Cerebellar nuclear complex (tissue), 1 donor: ENCODE measurements around the gene DPP6.
"Not testable (repeated sequence)": the region's sequence is repeated elsewhere in the genome, so short reads cannot be mapped to it uniquely, and the experiment has no call there.

Experiments used
- DNase-seq, 2 experiments: peaks; one replicate each; lab custom pipeline; 2025; lab: John Stamatoyannopoulos, UW

DPP6 gene

DNA sequence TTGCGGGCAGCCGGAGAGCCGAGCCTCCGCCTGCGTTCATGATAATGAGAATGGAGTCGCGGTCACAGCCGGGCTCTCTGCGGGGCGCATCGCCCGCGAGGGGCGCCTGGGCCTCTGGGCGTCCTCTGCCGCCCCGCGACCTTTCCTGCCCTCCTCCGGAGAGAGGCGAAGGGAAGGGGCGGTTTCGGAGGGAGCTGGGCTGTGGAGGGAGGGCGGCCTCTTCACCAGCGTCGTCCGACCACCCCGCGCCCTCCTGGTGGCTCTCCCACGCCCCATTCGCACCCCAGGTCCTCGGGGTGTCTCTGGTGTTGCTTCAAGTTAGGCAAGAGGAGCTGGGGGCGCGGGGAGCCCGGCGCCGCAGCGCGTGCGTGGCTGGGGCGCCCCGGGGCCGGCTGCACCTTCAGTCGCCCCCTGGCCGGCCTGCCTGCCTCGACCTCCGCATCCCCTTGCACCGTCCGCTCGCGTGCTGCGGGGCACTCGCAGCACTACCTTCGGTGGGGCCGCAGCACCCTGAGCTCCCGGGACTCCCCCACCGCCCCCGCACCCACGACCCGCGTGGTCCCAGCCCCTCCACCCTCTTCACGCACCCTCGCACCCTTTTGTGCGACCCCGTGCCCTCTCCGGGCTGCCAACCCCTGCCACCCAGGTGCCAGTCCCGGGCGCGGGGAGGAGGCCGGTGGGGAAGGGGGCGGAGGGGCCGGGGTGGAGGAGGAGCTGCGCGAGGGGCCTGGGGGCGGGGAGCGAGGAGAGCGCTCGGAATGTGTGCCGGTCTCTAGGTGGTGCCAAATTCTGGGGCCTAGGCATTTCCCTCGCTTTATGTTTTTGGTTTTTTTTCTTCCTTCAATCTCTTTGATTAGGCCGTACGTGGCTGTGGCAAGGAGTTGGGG is at the start of gene DPP6:
DPP6 (plus strand) TSS at position 756 of the 887 bp plus-strand sequence.
- DNase-seq, result not testable (repeated sequence)

DNA sequence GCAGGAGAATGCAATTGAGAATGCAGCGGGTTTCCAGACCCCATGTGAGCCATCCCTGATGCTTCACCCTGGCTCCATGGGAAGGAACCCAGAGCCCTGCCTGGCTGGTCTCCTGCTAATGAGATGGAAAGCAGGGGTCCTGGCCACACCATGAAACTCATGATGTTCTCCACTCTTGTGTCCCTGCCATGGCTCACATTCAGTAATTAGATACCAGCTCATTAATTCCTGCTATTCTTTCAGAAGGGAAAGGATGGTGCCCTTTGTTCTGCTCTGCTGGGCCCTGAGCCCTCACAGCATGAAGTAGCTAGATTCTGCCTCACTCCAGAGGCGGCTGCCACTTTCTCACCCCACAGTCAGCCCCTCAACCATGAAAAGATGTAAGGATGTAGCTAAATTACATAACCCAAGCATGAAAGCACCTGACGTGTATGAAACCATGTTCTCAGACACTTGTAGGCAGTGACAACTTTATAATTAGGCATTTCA is 42.7 kb upstream of the DPP6 start:
- peak; percentile 5 to 26 for DNase-seq

GRCh38 chr7:154010726-154011568 is 41.3 kb upstream of the DPP6 start:
- not testable (repeated sequence) for DNase-seq

- not testable (repeated sequence) for DNase-seq
These were observed 39.4 kb upstream of the DPP6 start for GRCh38 chr7:154012800-154013199.

GRCh38 chr7:154015636-154016035 is 36.6 kb upstream of the DPP6 start:
- DNase-seq, result not testable (repeated sequence)

DNA sequence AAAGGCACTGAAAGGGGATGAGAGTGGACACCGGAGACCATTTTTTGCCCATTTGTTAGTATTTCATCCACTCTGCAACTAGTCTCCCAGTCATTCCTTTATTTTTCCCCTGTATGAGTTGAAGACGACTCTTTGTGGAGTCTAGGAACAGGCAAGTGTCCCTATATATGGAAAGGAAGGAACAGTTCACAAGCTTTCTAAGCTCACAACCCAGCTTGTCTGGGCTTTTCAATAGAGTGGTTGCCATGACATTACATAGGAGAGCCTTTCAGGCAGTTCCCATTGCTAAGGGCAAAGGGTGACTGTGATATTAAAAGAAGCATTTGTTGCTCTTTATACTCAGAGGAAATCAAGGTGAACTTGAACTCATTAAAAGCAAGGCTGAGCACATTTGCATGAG is 33.8 kb upstream of the DPP6 start:
- not testable (repeated sequence) for DNase-seq

- not testable (repeated sequence) for DNase-seq
These were observed 24.4 kb upstream of the DPP6 start for GRCh38 chr7:154027805-154028204.

DNA sequence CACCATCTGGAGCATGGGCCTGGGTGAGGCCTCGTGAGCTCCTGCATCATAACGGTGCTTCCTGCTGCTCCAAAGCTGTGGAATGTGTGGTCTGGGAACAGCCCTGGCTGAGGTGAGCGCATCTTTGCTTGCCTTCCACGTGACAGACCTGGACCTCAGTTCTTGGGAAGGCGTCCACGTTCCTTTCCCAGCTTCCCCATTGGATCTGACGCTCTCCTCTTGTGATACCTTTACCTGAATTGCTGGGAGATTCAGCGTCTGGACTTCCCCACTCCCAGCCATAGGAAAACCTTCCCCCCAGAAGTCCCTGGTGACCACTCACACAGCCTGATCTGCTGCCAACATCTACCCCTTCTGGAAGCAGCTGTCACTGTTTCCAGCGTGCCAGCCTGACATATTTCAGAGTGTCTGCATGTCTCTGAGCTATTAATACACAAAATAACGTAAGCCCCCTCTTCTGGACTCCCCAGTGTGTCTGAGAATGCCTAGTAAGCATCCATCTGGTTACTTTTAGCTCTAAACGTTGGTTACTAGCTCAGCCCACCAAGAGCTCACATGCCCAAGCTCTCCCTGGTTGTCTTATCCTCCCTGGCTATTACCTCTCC is 21.6 kb upstream of the DPP6 start:
- not testable (repeated sequence) for DNase-seq

- not testable (repeated sequence) for DNase-seq
These were observed 12.6 kb upstream of the DPP6 start for GRCh38 chr7:154039466-154040165.

GRCh38 chr7:154050394-154050793 is 1.8 kb upstream of the DPP6 start:
- not testable (repeated sequence) for DNase-seq

GRCh38 chr7:154051006-154051642 is 1.1 kb upstream of the DPP6 start:
- not testable (repeated sequence) for DNase-seq

DNA sequence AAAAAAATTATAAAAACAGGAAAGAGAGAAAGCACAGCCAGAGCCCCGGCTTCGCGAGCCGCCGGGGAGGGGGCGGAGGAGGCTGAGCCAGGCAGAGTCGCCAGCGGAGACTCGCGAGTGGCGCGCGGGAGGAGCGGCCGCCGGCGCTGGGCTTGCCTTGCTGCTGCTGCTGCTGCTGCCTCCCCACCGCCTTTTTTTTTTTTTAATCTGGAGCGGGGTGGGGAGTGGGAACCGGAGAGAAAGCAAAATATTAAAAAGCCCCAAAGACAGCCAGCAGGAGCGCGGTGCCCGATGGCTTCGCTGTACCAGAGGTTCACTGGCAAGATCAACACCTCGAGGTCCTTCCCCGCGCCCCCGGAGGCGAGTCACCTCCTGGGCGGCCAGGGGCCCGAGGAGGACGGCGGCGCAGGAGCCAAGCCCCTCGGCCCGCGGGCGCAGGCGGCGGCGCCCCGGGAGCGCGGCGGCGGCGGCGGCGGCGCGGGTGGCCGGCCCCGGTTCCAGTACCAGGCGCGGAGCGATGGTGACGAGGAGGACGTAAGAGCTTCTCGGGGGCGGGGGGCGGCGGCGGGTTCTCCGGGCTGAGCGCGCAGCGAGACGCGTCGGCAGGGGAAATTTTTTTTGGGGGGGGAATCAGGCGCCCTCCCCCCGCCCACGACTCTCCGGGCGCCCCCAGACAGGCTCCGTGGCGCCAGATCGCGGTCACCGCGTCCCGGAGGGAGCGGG is 493 bp downstream of the DPP6 start:
- DNase-seq, result not testable (repeated sequence)

DNA sequence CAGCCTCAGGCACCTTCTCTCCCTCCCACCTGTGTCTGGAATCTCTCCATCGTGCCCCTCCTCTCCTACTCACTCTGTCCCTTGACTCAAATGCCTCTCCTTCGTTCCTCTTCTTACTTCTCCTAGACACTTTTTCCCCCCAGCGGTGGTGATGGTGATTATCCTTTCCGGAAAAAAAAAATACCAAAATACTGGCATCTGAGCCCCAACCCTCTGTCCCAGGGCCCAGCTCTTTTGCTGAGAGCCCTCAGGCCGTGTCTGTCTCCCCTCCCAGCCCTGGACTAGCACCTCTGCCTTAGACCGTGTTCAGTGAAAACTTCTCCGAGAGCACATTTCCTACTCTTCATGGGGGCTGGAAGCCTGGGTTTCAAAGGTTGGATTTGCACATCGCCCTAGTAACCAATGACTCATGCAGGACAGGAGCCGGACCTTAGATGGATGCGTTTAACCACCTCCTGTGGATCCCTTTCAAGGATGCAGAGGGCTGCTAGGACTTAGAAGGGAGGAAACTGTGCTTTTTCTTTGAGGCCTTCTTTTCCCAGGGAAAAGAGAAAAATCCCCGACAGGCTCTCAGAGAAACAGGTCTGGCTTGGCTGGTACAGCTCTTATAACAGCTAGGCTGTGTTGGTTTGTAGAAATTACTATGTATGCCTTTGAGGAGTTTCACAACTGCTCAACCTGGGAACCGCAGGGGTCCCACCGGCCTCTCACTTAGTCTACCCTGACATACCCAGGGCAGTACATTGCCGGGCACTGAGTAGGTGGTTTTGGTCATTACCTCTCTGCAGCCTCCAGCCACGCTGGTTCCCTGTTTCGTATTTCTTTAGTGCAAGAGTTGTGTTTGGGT is 1.5 kb downstream of the DPP6 start:
- not testable (repeated sequence) for DNase-seq

DNA sequence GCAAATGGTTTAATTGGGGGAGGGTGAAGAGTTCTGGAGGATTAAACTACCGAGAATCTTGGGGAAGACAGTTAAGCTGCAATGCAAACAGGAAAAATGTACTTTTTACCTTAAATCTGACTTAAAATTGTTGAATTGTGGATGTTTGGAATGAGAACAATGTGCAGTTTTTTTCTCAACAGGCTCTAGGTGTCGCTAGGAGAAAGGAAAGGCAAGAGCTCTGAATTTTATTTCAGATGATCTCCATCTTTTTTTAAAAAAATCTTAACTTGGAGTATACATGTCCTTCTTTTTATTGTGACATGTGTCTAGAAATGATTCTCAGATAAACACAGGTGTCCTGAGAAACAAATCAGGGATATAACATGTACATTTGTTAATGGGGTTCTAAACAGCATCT is 2.5 kb downstream of the DPP6 start:
- DNase-seq, result not testable (repeated sequence)

DNA sequence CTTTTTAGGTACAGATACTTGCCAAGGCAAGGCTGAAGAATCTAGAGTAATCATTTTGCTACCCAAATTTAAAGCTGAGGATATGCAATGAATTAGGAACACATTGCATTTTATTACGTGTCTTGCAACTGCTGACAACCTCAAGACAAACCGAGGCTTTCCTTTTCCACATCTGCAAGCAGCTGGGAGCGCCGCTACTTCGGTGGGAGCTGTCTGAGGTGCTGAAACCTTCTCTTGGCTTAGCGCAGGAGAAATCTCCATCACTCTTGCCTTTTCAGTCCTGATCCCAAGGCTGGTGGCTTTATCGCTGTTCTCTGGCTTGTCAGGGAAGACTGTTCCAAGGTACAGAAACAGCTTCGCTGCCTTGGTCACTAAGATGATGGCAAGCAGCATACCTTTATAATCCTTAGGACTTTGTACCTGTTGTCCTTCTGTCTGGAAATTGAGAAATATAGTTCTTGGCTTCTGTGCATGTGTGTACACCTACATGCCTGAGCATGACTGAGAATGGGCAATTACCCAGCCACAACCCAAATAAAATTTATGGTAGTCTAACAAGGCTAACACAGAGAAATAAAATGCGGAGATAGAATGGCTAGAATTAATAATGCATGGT is 3.4 kb downstream of the DPP6 start:
- DNase-seq, result not testable (repeated sequence)

GRCh38 chr7:154058783-154059182 is 6.6 kb downstream of the DPP6 start:
- DNase-seq, result not testable (repeated sequence)

- not testable (repeated sequence) for DNase-seq
These were observed 8.4 kb downstream of the DPP6 start for GRCh38 chr7:154060551-154060950.

DNA sequence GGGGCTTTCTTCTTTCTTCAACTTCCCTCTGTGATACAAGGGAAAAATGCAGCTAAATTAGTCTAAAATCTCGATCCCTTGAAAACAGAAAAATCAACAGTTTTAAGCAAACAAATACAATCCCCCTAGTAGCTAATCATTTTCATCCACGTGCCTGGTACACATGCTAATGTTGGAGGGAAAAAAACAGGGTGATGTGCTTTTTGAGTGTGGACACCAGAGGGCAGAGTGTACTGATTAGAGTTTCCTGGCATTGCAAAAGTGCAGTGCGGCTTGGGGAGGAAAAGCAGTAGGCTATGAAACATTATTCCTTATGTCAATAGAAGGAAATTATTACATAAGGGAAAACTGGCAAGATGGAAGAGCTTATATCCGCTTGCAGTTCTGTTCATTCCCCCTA is 19.6 kb downstream of the DPP6 start:
- DNase-seq, result peak; percentile 8 to 78
